Measurements from ENCODE around the gene ADAM15.

The ADAM15 gene

DNA sequence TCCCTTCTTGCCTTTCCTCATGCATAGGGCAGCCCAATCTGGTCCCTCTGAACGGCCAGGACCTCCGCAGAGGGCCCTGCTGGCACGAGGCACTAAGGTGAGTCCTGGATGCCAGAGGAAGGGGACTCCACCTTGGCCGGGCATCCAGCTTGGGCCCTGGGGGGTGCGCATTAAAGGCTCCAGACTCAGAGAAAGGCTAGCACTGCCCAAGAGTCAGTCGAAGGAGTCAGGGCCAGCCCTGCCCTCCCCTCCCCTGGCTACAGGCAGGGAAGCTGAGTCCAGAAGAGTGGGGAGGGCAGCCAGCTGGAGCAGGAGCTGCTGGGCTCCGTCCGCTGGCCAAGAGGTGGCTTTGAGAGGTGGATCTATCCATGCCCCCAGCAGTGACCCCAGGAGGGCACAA, 9.6 kb downstream of the ADAM15 start:
- H3K9me3 Mint-ChIP-seq, result no peaks in the 10 kb centered on the region
- H3K4me3 Mint-ChIP-seq, result no peak overlapping the region
- H3K27me3 Mint-ChIP-seq, result no peaks in the 10 kb centered on the region
- no peak overlapping the region for H3K27ac Mint-ChIP-seq
- no peak for DNase-seq
- CTCF ChIA-PET, result interaction anchor here (1.3 to 15.1 kb wide), 8 partner anchors 15 to 501 kb away, joined by 3 to 220 read pairs (median 8); partner anchors contain the start of gene ADAM15
- H3K4me1 Mint-ChIP-seq, result peaks cover 32% of the 10 kb centered on the region
- peaks cover 13% of the 10 kb centered on the region for H3K36me3 Mint-ChIP-seq

GRCh38 chr1:155061381-155062150, 10.4 kb downstream of the ADAM15 start:
- H3K27me3 Mint-ChIP-seq, result no peaks in the 10 kb centered on the region
- no peaks in the 10 kb centered on the region for H3K9me3 Mint-ChIP-seq
- H3K4me3 Mint-ChIP-seq, result peak overlapping the region; percentile 4
- H3K36me3 Mint-ChIP-seq, result peaks cover 10% of the 10 kb centered on the region
- H3K27ac Mint-ChIP-seq, result no peak overlapping the region
- CTCF ChIA-PET, result interaction anchor here (0.7 to 15.1 kb wide), 18 partner anchors 10 to 502 kb away, joined by 3 to 220 read pairs (median 4); partner anchors contain the start of genes ADAM15, PBXIP1 and PYGO2
- H3K4me1 Mint-ChIP-seq, result peaks cover 36% of the 10 kb centered on the region
- DNase-seq, result peak; percentile 96

DNA sequence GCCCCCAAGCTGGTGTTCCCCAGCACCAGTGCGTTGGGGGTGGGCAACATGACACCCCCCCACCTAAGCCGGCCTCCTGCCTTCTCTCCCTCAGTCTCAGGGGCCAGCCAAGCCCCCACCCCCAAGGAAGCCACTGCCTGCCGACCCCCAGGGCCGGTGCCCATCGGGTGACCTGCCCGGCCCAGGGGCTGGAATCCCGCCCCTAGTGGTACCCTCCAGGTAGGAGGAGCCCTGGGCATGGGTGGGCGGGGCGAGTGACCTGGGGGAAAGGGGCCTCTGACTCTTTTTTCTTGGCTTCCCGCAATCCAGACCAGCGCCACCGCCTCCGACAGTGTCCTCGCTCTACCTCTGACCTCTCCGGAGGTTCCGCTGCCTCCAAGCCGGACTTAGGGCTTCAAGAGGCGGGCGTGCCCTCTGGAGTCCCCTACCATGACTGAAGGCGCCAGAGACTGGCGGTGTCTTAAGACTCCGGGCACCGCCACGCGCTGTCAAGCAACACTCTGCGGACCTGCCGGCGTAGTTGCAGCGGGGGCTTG, 11.1 kb downstream of the ADAM15 start:
- no peaks in the 10 kb centered on the region for H3K27me3 Mint-ChIP-seq
- peak; percentile 37 for DNase-seq
- peaks cover 16% of the 10 kb centered on the region for H3K36me3 Mint-ChIP-seq
- no peaks in the 10 kb centered on the region for H3K9me3 Mint-ChIP-seq
- CTCF ChIA-PET, result interaction anchor here (0.5 to 15.1 kb wide), 23 partner anchors 8 to 503 kb away, joined by 3 to 220 read pairs (median 4); partner anchors contain the start of genes ADAM15, PBXIP1 and PYGO2
- peak overlapping the region; percentile 65 for H3K4me3 Mint-ChIP-seq
- H3K4me1 Mint-ChIP-seq, result peaks cover 36% of the 10 kb centered on the region
- H3K27ac Mint-ChIP-seq, result no peak overlapping the region

- DNase-seq, result peak; percentile 88
- H3K4me1 Mint-ChIP-seq, result peaks cover 36% of the 10 kb centered on the region
- no peak overlapping the region for H3K27ac Mint-ChIP-seq
- peaks cover 17% of the 10 kb centered on the region for H3K36me3 Mint-ChIP-seq
- no peaks in the 10 kb centered on the region for H3K27me3 Mint-ChIP-seq
- H3K4me3 Mint-ChIP-seq, result peak overlapping the region; percentile 65
- CTCF ChIA-PET, result interaction anchor here (0.5 to 15.1 kb wide), 12 partner anchors 8 to 503 kb away, joined by 3 to 220 read pairs (median 4); partner anchors contain the start of genes ADAM15, FLAD1 and KRTCAP2
- no peaks in the 10 kb centered on the region for H3K9me3 Mint-ChIP-seq
Measured at GRCh38 chr1:155062702-155063411, 11.7 kb downstream of the ADAM15 start.

- Mint-ChIP-seq H3K27me3 (no peaks in the 10 kb centered on the region), H3K9me3 (no peaks in the 10 kb centered on the region), H3K4me1 (peaks cover 36% of the 10 kb centered on the region), H3K36me3 (peaks cover 18% of the 10 kb centered on the region), H3K27ac (peak within 1 kb of the TSS; percentile 61), H3K4me3 (peak within 1 kb of the TSS; percentile 76)
- DNase-seq, result peak; percentile 93
- CTCF ChIA-PET, result interaction anchor here (0.9 to 15.1 kb wide), 8 partner anchors 12 to 109 kb away, joined by 3 to 220 read pairs (median 5); partner anchors contain the start of genes ADAM15, EFNA3, FLAD1 and KRTCAP2
Measured at GRCh38 chr1:155063550-155064110, 12.5 kb downstream of the ADAM15 start, which contains the start of gene EFNA4. TSS of gene EFNA4 (plus strand) at chr1:155063740. CDS start at chr1:155063824, 84 bp downstream.

DNA sequence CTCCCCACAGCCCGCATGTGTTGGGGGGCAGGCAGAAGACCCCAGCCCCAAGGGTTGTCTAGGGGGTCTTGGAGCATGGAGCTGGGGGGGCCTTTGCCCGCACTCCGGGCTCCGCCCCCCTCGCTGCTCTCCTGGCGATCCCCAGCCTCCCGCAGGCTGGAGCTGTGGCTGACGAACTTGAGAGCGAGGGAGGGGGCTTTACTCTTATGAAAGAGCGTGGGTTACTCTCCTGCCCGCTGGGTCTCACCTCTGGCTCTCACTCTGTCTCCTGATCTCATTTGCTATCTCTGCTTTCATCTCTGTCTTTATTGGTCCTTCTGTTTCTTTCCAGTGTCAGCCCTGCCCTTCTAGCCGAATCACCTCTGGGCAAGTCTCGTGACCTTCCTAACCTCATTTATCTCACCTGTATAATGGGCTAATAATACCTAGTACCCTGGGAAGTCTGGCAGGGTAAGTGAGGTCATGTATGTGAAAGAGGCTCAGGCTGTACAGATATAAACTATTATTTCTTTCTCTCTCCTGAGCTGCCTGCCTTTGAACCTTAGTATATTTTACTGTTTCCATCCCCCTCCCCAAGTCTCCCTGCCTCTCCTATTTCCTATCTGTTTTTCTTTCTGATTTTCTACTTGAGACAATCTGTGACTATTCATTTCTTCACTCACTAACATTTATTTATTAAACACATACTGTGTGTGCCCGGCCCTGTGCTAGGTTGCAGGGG, 13.2 kb downstream of the ADAM15 start:
- Mint-ChIP-seq H3K27me3 (no peaks in the 10 kb centered on the region), H3K27ac (peak overlapping the region; percentile 38), H3K4me1 (peaks cover 36% of the 10 kb centered on the region), H3K36me3 (peaks cover 21% of the 10 kb centered on the region), H3K4me3 (peak overlapping the region; percentile 76), H3K9me3 (no peaks in the 10 kb centered on the region)
- CTCF ChIA-PET, result interaction anchor here (1.0 to 15.1 kb wide), 6 partner anchors 14 to 103 kb away, joined by 4 to 220 read pairs (median 10); partner anchors contain the start of genes ADAM15 and EFNA3
- peak; percentile 52 for DNase-seq

GRCh38 chr1:155064832-155065429, 13.8 kb downstream of the ADAM15 start:
- H3K9me3 Mint-ChIP-seq, result no peaks in the 10 kb centered on the region

DNA sequence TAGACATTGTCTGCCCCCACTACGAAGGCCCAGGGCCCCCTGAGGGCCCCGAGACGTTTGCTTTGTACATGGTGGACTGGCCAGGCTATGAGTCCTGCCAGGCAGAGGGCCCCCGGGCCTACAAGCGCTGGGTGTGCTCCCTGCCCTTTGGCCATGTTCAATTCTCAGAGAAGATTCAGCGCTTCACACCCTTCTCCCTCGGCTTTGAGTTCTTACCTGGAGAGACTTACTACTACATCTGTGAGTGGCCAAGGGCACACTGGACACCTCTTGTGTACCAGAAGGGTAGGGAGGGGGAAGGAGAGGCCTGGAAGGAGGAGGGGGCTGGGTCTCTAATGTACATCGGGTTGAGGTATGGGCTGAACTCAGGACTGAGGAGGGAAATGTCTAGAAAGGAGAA, 15.7 kb downstream of the ADAM15 start:
- no peaks in the 10 kb centered on the region for H3K9me3 Mint-ChIP-seq
- H3K4me3 Mint-ChIP-seq, result no peak overlapping the region
- peaks cover 14% of the 10 kb centered on the region for H3K36me3 Mint-ChIP-seq
- peaks cover 14% of the 10 kb centered on the region for H3K27me3 Mint-ChIP-seq
- no peak overlapping the region for H3K27ac Mint-ChIP-seq
- no peak for DNase-seq
- H3K4me1 Mint-ChIP-seq, result peaks cover 42% of the 10 kb centered on the region
- CTCF ChIA-PET, result interaction anchor here (1.5 to 12.3 kb wide), 4 partner anchors 10 to 107 kb away, joined by 4 to 140 read pairs (median 8); partner anchors contain the start of genes KRTCAP2 and TRIM46

More at GRCh38 chr1:155064832-155065429, 13.8 kb downstream of the ADAM15 start:
- H3K4me1 Mint-ChIP-seq, result peaks cover 36% of the 10 kb centered on the region
- peaks cover 21% of the 10 kb centered on the region for H3K36me3 Mint-ChIP-seq
- H3K4me3 Mint-ChIP-seq, result peak overlapping the region; percentile 76
- H3K27ac Mint-ChIP-seq, result no peak overlapping the region
- DNase-seq, result no peak
- H3K27me3 Mint-ChIP-seq, result no peaks in the 10 kb centered on the region
- CTCF ChIA-PET, result interaction anchor here (1.0 to 15.1 kb wide), 6 partner anchors 11 to 103 kb away, joined by 3 to 220 read pairs (median 7); partner anchors contain the start of genes ADAM15 and EFNA3

- peaks cover 14% of the 10 kb centered on the region for H3K36me3 Mint-ChIP-seq
- no peak overlapping the region for H3K4me3 Mint-ChIP-seq
- H3K27me3 Mint-ChIP-seq, result peaks cover 21% of the 10 kb centered on the region
- no peak overlapping the region for H3K27ac Mint-ChIP-seq
- H3K4me1 Mint-ChIP-seq, result peaks cover 46% of the 10 kb centered on the region
- DNase-seq, result no peak
- H3K9me3 Mint-ChIP-seq, result no peaks in the 10 kb centered on the region
- CTCF ChIA-PET, result interaction anchor here (0.9 to 12.3 kb wide), 4 partner anchors 15 to 105 kb away, joined by 3 to 140 read pairs (median 4); partner anchors contain the start of genes KRTCAP2 and TRIM46
Measured at GRCh38 chr1:155068599-155068998, 17.5 kb downstream of the ADAM15 start.

- peaks cover 50% of the 10 kb centered on the region for H3K4me1 Mint-ChIP-seq
- DNase-seq, result no peak
- no peak overlapping the region for H3K27ac Mint-ChIP-seq
- H3K36me3 Mint-ChIP-seq, result peaks cover 14% of the 10 kb centered on the region
- CTCF ChIA-PET, result interaction anchor here (0.7 to 12.3 kb wide), 3 partner anchors 11 to 22 kb away, joined by 3 to 140 read pairs (median 4); no protein-coding TSS in a partner anchor
- H3K4me3 Mint-ChIP-seq, result no peak overlapping the region
- peaks cover 24% of the 10 kb centered on the region for H3K27me3 Mint-ChIP-seq
- no peaks in the 10 kb centered on the region for H3K9me3 Mint-ChIP-seq
Measured at GRCh38 chr1:155069551-155070157, 18.5 kb downstream of the ADAM15 start.

DNA sequence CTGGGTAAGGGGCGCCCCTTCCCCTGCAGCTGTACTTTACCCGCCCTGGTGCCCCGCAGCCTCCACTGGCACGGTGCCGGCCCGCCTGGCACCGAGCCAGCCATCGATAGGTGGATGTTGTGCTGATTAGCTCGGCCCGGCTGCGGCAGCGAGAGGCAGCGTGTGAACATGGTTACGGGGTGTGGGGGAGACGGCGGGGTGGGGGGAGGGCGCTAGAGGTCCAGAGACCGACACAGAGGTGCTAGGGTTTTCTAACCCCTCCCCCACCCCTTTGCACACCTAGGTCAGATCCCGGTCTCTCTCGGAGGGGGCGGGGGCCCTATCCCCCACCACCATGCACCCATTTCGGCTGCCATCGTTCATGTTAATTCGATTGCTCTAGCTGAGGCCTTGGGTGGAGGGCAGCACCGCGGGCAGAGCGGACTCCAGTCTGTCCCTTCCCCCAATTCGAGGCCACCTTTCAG, 19.1 kb downstream of the ADAM15 start:
- Mint-ChIP-seq H3K27me3 (peaks cover 24% of the 10 kb centered on the region), H3K36me3 (peaks cover 14% of the 10 kb centered on the region), H3K9me3 (no peaks in the 10 kb centered on the region), H3K4me1 (peaks cover 50% of the 10 kb centered on the region), H3K4me3 (no peak overlapping the region), H3K27ac (no peak overlapping the region)
- no peak for DNase-seq
- CTCF ChIA-PET, result interaction anchor here (0.5 to 12.3 kb wide), 5 partner anchors 8 to 21 kb away, joined by 3 to 140 read pairs (median 3); no protein-coding TSS in a partner anchor
